Measurements from ENCODE around the gene WDFY3. TPM values are rescaled to one million over a fixed set of nuclear protein-coding genes. Genes with fewer than 3 reads are reported as not detected.

WDFY3 gene
- total and polyA plus RNA-seq, 9 of the 15 experiments (the other 6 are each of a cell fraction or from before 2014, with no cell fraction given) = 0.58 to 13.5 (median 9.4) TPM

- TF ChIP-seq POLR2AphosphoS5 (IDR thresholded peaks at IDR 0.05; ENCODE audit: control insufficient read depth, insufficient read depth, low read depth, low read length) (no peak), REST (IDR thresholded peaks at IDR 0.05; ENCODE audit: borderline replicate concordance) (no peak), REST (CRISPR knock-in tag; IDR thresholded peaks at IDR 0.05; ENCODE audit: low read depth) (no peak), ZBED1 (IDR thresholded peaks at IDR 0.05) (no peak), ZNF764 (CRISPR knock-in tag; IDR thresholded peaks at IDR 0.05; ENCODE audit: low read depth) (no peak), TAF7 (tag; IDR thresholded peaks at IDR 0.05) (no peak), SNRNP70 (optimal IDR thresholded peaks at IDR 0.05; ENCODE audit: low read depth, low read length) (no peak), CREB1 (IDR thresholded peaks at IDR 0.05) (no peak), CREB1 (CRISPR knock-in tag; IDR thresholded peaks at IDR 0.05) (peak; percentile 35; the same call in 1 of the 2 replicates), FOS (IDR thresholded peaks at IDR 0.05; ENCODE audit: extremely low read depth, insufficient read length) (no peak), MAFK (IDR thresholded peaks at IDR 0.05; ENCODE audit: low read length) (no peak), XRCC4 (IDR thresholded peaks at IDR 0.05; ENCODE audit: extremely low read depth, insufficient read depth, insufficient read length) (no peak), ARID2 (IDR thresholded peaks at IDR 0.05) (no peak), PCBP2 (IDR thresholded peaks at IDR 0.05; ENCODE audit: low read depth, low read length, poor library complexity, severe bottlenecking) (no peak), CBFA2T2 (conservative IDR thresholded peaks at IDR 0.05) (0 out of 2 replicates have a peak, but pooled peaks have one; percentile 13), ZNF592 (IDR thresholded peaks at IDR 0.05) (no peak)
Measured at GRCh38 chr4:84875636-84876371, 90.7 kb downstream of the WDFY3 start (continued).
